Fibroblast of lung (primary cell): ENCODE results near the gene POLR3H.

ENCODE experiments used
- CTCF ChIP-seq, 2 donors: IDR thresholded peaks in 1 of 2; conservative IDR thresholded peaks in 1 of 2; 1 replicate in 1 of 2; 2 replicates in 1 of 2; pipeline ENCODE4 v1.5.1; 2011 to 2012; ENCODE audit warnings: low read length in 2 of 2, control low read depth in 1 of 2, inconsistent platforms in 1 of 2, low read depth in 1 of 2, mild to moderate bottlenecking in 1 of 2
- EZH2 ChIP-seq: IDR thresholded peaks from 2 replicates; pipeline ENCODE4 v1.5.1; 2012; ENCODE audit warnings: low read length, control low read depth, mild to moderate bottlenecking; ENCODE audit errors: missing control alignments

DNA sequence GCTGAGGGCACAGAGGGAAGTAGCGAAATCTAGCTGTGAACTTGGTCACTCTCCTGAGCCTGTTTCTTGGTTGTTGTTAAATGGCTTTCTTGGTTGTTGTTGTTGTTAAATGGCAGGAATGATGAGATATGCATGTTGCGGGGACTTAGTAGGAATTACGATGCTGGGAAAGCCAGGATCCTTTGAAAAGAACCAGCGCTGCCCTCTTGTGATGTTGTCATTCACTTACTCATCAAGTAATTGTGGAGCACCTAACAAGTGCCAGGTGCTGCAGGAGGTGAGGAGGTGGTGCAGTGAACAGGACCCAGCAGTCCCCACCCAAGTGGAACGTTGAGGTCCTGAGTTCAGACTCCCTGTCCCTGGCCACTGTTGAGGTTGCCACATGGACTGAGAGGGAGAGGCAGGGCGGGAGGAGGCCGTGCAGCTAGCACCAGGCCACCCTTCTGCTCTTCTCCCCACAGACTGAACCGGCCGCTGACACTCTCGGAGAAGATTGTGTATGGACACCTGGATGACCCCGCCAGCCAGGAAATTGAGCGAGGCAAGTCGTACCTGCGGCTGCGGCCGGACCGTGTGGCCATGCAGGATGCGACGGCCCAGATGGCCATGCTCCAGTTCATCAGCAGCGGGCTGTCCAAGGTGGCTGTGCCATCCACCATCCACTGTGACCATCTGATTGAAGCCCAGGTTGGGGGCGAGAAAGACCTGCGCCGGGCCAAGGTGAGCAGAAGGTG, 36.8 kb downstream of the POLR3H start:
- TF ChIP-seq CTCF (conservative IDR thresholded peaks at IDR 0.05 in 1 of 2, IDR thresholded peaks at IDR 0.05 in 1 of 2; ENCODE audit: low read depth in 1 of 2, low read length in 2 of 2) (no peak), EZH2 (no peak)
